Vagina (tissue), 2 donors: Measurements from ENCODE around the gene USP21. TPM values are rescaled to one million over a fixed set of nuclear protein-coding genes. Genes with fewer than 3 reads are reported as not detected.

ENCODE experiments used
- DNase-seq, 2 donors: peaks; one replicate each; pipeline ENCODE4 v3.0.0-alpha.2; 2017; ENCODE audit errors: extremely low spot score in 2 of 2
- H3K27ac ChIP-seq: fragments of 200-600 bp; sonication (generic); one replicate; pipeline ENCODE4 v1.5.1; 2019
- H3K27me3 ChIP-seq: fragments of 200-600 bp; sonication (generic); one replicate; pipeline ENCODE4 v1.5.1; 2019
- H3K36me3 ChIP-seq, 2 donors: fragments of 200-600 bp; sonication (generic); one replicate each; pipeline ENCODE4 v1.5.1; 2017 to 2019
- H3K4me1 ChIP-seq: fragments of 200-600 bp; sonication (generic); one replicate; pipeline ENCODE4 v1.5.1; 2019
- H3K4me3 ChIP-seq, 2 donors: fragments of 200-600 bp; sonication (generic); 1 replicate in 1 of 2; 2 replicates in 1 of 2; pipeline ENCODE4 v1.5.1; 2016 to 2019
- H3K9me3 ChIP-seq: fragments of 200-600 bp; sonication (generic); one replicate; pipeline ENCODE4 v1.5.1; 2019
- POLR2A ChIP-seq, 2 donors: fragments of 450-650 bp; IDR thresholded peaks; one replicate each; pipeline ENCODE4 v1.6.1; 2017; ENCODE audit warnings: antibody characterized with exemption in 2 of 2, mild to moderate bottlenecking in 2 of 2, moderate library complexity in 2 of 2
- POLR2AphosphoS5 ChIP-seq, 2 donors: sonication (generic); formaldehyde crosslinking; IDR thresholded peaks; one replicate each; pipeline ENCODE4 v1.9.0; 2017; ENCODE audit warnings: antibody characterized with exemption in 2 of 2, mild to moderate bottlenecking in 2 of 2, low read depth in 1 of 2; ENCODE audit not compliant: insufficient read depth in 1 of 2
- intact Hi-C: fragments of 100-400 bp; cut with DNase I; formaldehyde crosslinking; loops from one replicate; pipeline ENCODE4 v1.15.1; 2023
- total RNA-seq: library from RNA; depleted of rRNA; stranded (reverse); fragments of >200 nt; gene quantifications from one replicate; pipeline ENCODE4 v1.2.3, GENCODE V29; 2016
- TF ChIP-seq, protein P1 (sequence below), 3 experiments: fragments of 450-650 bp in 2 of 3; fragments of 200-600 bp in 1 of 3; sonication (generic) in 1 of 3; IDR thresholded peaks; one replicate each; pipeline ENCODE4 v1.5.1; 2017 to 2019; ENCODE audit warnings: antibody characterized with exemption in 3 of 3, mild to moderate bottlenecking in 2 of 3, moderate library complexity in 2 of 3

The USP21 gene
- total RNA-seq, 1 donor from 2014 or later: 19.4 TPM

DNA sequence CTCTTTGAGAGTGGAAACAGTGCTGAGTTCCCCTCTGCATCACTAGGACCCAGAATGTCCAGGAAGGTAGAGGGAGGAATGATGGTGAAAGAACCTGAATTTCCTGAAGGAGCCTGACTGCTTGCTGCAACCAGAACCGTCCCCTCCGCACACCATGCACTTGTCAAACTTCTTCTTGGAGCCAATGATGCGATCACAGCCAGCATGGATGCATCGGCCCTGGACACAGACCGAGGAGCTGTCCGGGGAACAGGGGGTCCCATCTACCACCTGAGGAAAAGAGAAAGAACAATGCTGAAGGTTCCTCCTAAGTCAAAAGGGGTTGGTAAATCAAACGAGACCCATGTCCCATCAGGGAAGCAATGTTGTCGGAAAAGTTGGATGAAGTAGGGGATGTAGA is 32.7 kb downstream of the USP21 start:
- TF ChIP-seq, protein P1, sequence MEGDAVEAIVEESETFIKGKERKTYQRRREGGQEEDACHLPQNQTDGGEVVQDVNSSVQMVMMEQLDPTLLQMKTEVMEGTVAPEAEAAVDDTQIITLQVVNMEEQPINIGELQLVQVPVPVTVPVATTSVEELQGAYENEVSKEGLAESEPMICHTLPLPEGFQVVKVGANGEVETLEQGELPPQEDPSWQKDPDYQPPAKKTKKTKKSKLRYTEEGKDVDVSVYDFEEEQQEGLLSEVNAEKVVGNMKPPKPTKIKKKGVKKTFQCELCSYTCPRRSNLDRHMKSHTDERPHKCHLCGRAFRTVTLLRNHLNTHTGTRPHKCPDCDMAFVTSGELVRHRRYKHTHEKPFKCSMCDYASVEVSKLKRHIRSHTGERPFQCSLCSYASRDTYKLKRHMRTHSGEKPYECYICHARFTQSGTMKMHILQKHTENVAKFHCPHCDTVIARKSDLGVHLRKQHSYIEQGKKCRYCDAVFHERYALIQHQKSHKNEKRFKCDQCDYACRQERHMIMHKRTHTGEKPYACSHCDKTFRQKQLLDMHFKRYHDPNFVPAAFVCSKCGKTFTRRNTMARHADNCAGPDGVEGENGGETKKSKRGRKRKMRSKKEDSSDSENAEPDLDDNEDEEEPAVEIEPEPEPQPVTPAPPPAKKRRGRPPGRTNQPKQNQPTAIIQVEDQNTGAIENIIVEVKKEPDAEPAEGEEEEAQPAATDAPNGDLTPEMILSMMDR (IDR thresholded peaks at IDR 0.05): no peak
- TF ChIP-seq POLR2AphosphoS5 (IDR thresholded peaks at IDR 0.05; ENCODE audit: insufficient read depth in 1 of 2, low read depth in 1 of 2) (no peak), POLR2A (IDR thresholded peaks at IDR 0.05) (no peak)
- Histone ChIP-seq H3K4me1 (peaks cover 40% of the 10 kb centered on the region), H3K27ac (no peak overlapping the region), H3K4me3 (no peak overlapping the region), H3K36me3 (peaks cover 0 to 16% of the 10 kb centered on the region in 2 donors), H3K27me3 (no peaks in the 10 kb centered on the region), H3K9me3 (no peaks in the 10 kb centered on the region)
- no peak for DNase-seq
- intact Hi-C loops: loop anchor here (10.0 kb wide), 1 partner anchor 193 kb away; no protein-coding TSS in a partner anchor

DNA sequence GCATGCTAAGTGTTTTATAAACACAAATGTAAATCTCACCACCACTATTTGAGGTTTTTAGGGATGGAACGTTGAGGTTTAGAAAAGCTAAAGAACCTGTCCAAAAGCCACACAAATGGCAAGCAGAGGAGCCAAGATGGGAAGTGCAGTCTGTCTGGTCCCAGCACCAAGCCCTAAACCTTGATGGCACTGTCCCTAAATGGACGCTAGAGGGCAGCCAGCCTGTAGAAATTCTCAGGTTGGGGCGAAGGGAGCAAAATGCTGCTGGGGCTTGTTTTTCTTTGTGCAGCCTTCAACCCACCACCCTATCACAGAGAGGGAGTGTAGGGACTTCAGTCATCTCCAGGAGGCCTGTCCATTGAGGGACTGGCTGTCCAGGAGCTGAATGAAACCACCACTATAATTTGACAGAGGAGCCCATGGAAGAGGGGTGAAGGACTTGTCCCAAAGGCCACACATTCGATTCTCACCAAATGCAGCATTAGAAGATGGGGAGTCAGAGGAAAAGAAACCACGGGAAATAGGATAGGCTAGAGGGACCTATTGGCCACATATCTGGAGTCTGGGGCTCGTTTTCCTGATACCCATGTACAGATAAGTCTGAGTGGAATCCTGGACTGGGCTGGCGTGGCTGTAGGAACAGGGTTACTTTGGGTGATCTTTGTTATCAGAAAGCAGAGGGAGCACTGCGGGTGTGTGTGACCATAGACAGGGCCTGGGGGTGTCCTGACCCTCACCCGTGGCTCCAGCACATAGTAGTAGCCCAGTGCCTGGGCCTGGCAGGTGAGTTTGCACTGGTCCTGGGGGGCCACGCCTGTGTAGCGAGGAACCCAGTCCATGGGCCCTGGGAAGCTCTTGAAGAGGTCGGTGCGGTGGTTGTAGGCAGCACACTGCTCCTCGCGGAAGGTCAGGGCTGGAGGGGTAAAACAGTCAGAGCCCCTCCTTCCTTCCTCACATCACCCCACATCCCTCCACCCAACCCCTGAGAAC is 33.5 kb downstream of the USP21 start:
- H3K4me1 ChIP-seq: peaks cover 48% of the 10 kb centered on the region
- peak overlapping the region; percentile 59 for H3K27ac ChIP-seq
- H3K36me3 ChIP-seq: peaks cover 0 to 16% of the 10 kb centered on the region in 2 donors
- intact Hi-C loops: loop anchor here (10.0 kb wide), 1 partner anchor 192 kb away; no protein-coding TSS in a partner anchor
- H3K9me3 ChIP-seq: no peaks in the 10 kb centered on the region
- DNase-seq: no peak
- peak overlapping the region in 1 of 2 donors; percentile 11 for H3K4me3 ChIP-seq
- TF ChIP-seq, protein P1 (IDR thresholded peaks at IDR 0.05): peak; percentile 55 to 86 (median 79)
- TF ChIP-seq POLR2AphosphoS5 (IDR thresholded peaks at IDR 0.05; ENCODE audit: insufficient read depth in 1 of 2, low read depth in 1 of 2): no peak
- H3K27me3 ChIP-seq: no peaks in the 10 kb centered on the region

DNA sequence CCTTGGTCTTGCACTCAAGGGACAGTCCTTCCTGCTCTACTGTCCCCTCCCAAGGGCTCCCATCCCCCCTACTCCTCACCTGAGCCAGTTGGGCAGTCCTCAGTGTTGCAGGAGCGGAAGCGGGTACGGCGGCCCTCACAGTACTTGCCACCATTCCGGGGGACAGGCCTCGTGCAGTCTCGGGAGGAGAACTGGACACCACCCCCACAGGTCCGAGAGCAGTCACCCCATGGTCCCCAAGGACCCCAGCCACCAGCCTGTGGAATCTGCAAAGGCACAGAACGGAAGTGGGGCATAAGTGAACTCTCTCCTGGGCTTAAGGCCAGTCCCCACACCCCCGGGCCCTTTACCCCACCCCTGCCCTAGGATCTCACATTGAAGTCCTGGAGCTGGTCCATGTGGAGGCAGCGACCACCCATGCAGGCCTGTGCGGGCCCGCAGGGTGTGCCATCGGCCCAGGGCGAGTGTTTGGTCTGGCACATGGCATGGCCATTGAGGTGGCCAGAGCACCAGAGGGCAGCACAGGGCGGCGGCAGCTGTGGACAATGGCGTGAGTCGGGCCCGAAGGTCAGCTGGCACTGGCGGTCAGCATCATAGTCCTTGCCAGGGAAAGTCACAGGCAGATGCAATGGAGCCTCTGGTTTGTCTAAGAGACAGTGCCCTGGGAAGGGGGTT is 34.4 kb downstream of the USP21 start:
- Histone ChIP-seq H3K36me3 (peaks cover 0 to 16% of the 10 kb centered on the region in 2 donors), H3K27me3 (no peaks in the 10 kb centered on the region), H3K4me3 (peak overlapping the region in 1 of 2 donors; percentile 11), H3K4me1 (peaks cover 57% of the 10 kb centered on the region), H3K27ac (peak overlapping the region; percentile 59), H3K9me3 (no peaks in the 10 kb centered on the region)
- DNase-seq: no peak
- TF ChIP-seq, protein P1 (IDR thresholded peaks at IDR 0.05): no peak
- TF ChIP-seq POLR2AphosphoS5 (IDR thresholded peaks at IDR 0.05; ENCODE audit: insufficient read depth in 1 of 2, low read depth in 1 of 2): peak in 1 of 2 donors; percentile 46
- intact Hi-C loops: loop anchor here (10.0 kb wide), 1 partner anchor 191 kb away; no protein-coding TSS in a partner anchor

DNA sequence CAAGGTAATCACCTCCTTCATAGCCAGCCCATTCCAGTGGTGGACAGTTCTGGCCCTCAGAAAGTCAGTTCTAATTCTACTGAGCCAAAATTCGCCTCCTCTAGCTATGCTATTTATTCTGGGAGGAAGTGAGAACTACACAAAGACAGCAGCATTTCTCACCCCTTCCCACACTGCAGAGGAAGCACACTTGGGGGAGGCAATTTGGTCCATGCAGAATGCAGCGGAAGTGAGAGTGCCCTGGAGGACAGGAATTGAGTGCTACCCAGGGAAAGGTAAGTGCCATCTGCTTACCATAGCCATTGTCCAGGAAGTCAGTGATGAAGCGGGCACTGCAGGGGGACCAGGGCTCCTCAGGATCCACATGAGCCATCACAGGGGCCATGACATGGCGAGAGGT is 35.9 kb downstream of the USP21 start:
- TF ChIP-seq POLR2A (IDR thresholded peaks at IDR 0.05): no peak
- TF ChIP-seq POLR2AphosphoS5 (IDR thresholded peaks at IDR 0.05; ENCODE audit: insufficient read depth in 1 of 2, low read depth in 1 of 2): no peak
- TF ChIP-seq, protein P1 (IDR thresholded peaks at IDR 0.05): no peak
- Histone ChIP-seq H3K9me3 (no peaks in the 10 kb centered on the region), H3K4me1 (peaks cover 72% of the 10 kb centered on the region), H3K4me3 (peak overlapping the region in 1 of 2 donors; percentile 24), H3K27me3 (no peaks in the 10 kb centered on the region), H3K36me3 (peaks cover 0 to 16% of the 10 kb centered on the region in 2 donors), H3K27ac (no peak overlapping the region)
- intact Hi-C loops: loop anchor here (10.0 kb wide), 1 partner anchor 190 kb away; no protein-coding TSS in a partner anchor
- no peak for DNase-seq
